HG02588 (cell line): ENCODE results near the gene PLIN1.
"Not testable (repeated sequence)": the region's sequence is repeated elsewhere in the genome, so short reads cannot be mapped to it uniquely, and the experiment has no call there.

Experiments used
- ATAC-seq: cut with Tn5 transposase; IDR thresholded peaks from one replicate; pipeline ENCODE4 v1.9.1; 2021; ENCODE audit warnings: mild to moderate bottlenecking, moderate library complexity; ENCODE audit not compliant: unreplicated experiment

The PLIN1 gene

GRCh38 chr15:89679212-89679611 is at the start of gene PLIN1:
Gene PLIN1, minus strand, starts transcription at chr15:89679367. Its CDS starts 1,878 bp downstream, at chr15:89677489.
- ATAC-seq: no peak

- no peak for ATAC-seq
These were observed 49.1 kb upstream of the PLIN1 start for GRCh38 chr15:89728254-89728653.

GRCh38 chr15:89725064-89725463 is 45.9 kb upstream of the PLIN1 start:
- no peak for ATAC-seq

GRCh38 chr15:89724621-89725020 is 45.5 kb upstream of the PLIN1 start:
- ATAC-seq: no peak

- ATAC-seq: no peak
These were observed 43.9 kb upstream of the PLIN1 start for GRCh38 chr15:89723031-89723430.

- no peak for ATAC-seq
These were observed 35.6 kb upstream of the PLIN1 start for GRCh38 chr15:89714775-89715174.

- no peak for ATAC-seq
These were observed 28.4 kb upstream of the PLIN1 start for GRCh38 chr15:89707577-89707976.

GRCh38 chr15:89704411-89704810 is 25.2 kb upstream of the PLIN1 start:
- no peak for ATAC-seq

- ATAC-seq: no peak
These were observed 16.0 kb upstream of the PLIN1 start for GRCh38 chr15:89695198-89695597.

GRCh38 chr15:89693696-89694095 is 14.5 kb upstream of the PLIN1 start:
- no peak for ATAC-seq

- ATAC-seq: no peak
These were observed 13.9 kb upstream of the PLIN1 start for GRCh38 chr15:89693091-89693490.

- peak; percentile 95 for ATAC-seq
These were observed 11.4 kb upstream of the PLIN1 start, which contains the start of the genes PEX11A and WDR93 for GRCh38 chr15:89690276-89691218. Gene PEX11A, minus strand, starts transcription at chr15:89690754. Its CDS starts 122 bp downstream, at chr15:89690632. Gene WDR93, plus strand, starts transcription at chr15:89690811. Its CDS starts 10,936 bp downstream, at chr15:89701747.

GRCh38 chr15:89689930-89690275 is 10.7 kb upstream of the PLIN1 start:
- not testable (repeated sequence) for ATAC-seq

- no peak for ATAC-seq
These were observed 7.4 kb upstream of the PLIN1 start for GRCh38 chr15:89686522-89686921.

- ATAC-seq: no peak
These were observed 6.8 kb upstream of the PLIN1 start for GRCh38 chr15:89685995-89686394.

GRCh38 chr15:89681146-89681545 is 2.0 kb upstream of the PLIN1 start:
- no peak for ATAC-seq

- no peak for ATAC-seq
These were observed 1.2 kb upstream of the PLIN1 start for GRCh38 chr15:89680282-89680873.

GRCh38 chr15:89677381-89677780 is 1.8 kb downstream of the PLIN1 start:
- no peak for ATAC-seq

GRCh38 chr15:89675606-89676005 is 3.6 kb downstream of the PLIN1 start:
- ATAC-seq: no peak

- no peak for ATAC-seq
These were observed 4.6 kb downstream of the PLIN1 start for GRCh38 chr15:89674526-89674925.

- no peak for ATAC-seq
These were observed 6.0 kb downstream of the PLIN1 start for GRCh38 chr15:89673165-89673512.
